H9 (cell line): ENCODE results near the gene CTNS. TPM values are rescaled to one million over a fixed set of nuclear protein-coding genes. Genes with fewer than 3 reads are reported as not detected.

ENCODE experiments used
- DNase-seq: peaks from one replicate; pipeline ENCODE4 v3.0.0-alpha.2; 2017
- H2AFZ ChIP-seq: one replicate; pipeline ENCODE4 v1.6.1; 2013; ENCODE audit warnings: mild to moderate bottlenecking, low read length, control low read depth, moderate library complexity
- H2AK5ac ChIP-seq: 2 replicates; pipeline ENCODE4 v1.6.1; 2013; ENCODE audit warnings: low read length, control low read depth, mixed read lengths; ENCODE audit not compliant: insufficient read length
- H2BK120ac ChIP-seq: one replicate; pipeline ENCODE4 v1.6.1; 2013; ENCODE audit warnings: low read depth, mild to moderate bottlenecking, low read length, control low read depth, inconsistent platforms; ENCODE audit not compliant: poor library complexity, severe bottlenecking
- H2BK12ac ChIP-seq: 2 replicates; pipeline ENCODE4 v1.6.1; 2013; ENCODE audit warnings: low read length, control low read depth, mixed read lengths, low read depth; ENCODE audit not compliant: insufficient read length
- H2BK15ac ChIP-seq: 2 replicates; pipeline ENCODE4 v1.6.1; 2013; ENCODE audit warnings: low read depth, low read length, control low read depth
- H2BK20ac ChIP-seq: one replicate; pipeline ENCODE4 v1.6.1; 2013; ENCODE audit warnings: low read depth, mild to moderate bottlenecking, low read length, control low read depth, inconsistent platforms; ENCODE audit not compliant: poor library complexity, severe bottlenecking
- H2BK5ac ChIP-seq: 2 replicates; pipeline ENCODE4 v1.6.1; 2013; ENCODE audit warnings: low read length, control low read depth, mixed read lengths; ENCODE audit not compliant: insufficient read length
- H3K14ac ChIP-seq: 2 replicates; pipeline ENCODE4 v1.6.1; 2013; ENCODE audit warnings: low read length, control low read depth; ENCODE audit not compliant: insufficient read depth
- H3K18ac ChIP-seq: 2 replicates; pipeline ENCODE4 v1.6.1; 2013; ENCODE audit warnings: low read depth, mild to moderate bottlenecking, mixed read lengths, low read length, control low read depth; ENCODE audit not compliant: insufficient read length
- H3K23ac ChIP-seq: 2 replicates; pipeline ENCODE4 v1.6.1; 2013; ENCODE audit warnings: low read length, control low read depth, mixed read lengths, low read depth; ENCODE audit not compliant: insufficient read length
- H3K23me2 ChIP-seq: 2 replicates; pipeline ENCODE4 v1.6.1; 2013; ENCODE audit warnings: low read depth, mild to moderate bottlenecking, mixed read lengths, low read length, control low read depth; ENCODE audit not compliant: insufficient read length, poor library complexity, severe bottlenecking
- H3K27ac ChIP-seq: 2 replicates; pipeline ENCODE4 v1.5.1; 2013; ENCODE audit warnings: low read length, control low read depth, mixed read lengths, low read depth; ENCODE audit not compliant: insufficient read length
- H3K27me3 ChIP-seq: 2 replicates; pipeline ENCODE4 v1.6.1; 2013; ENCODE audit warnings: low read length, control low read depth, inconsistent platforms; ENCODE audit not compliant: insufficient read depth
- H3K4ac ChIP-seq: 2 replicates; pipeline ENCODE4 v1.6.1; 2013; ENCODE audit warnings: low read depth, mild to moderate bottlenecking, control low read depth, inconsistent platforms, low read length, moderate library complexity
- H3K4me1 ChIP-seq: 2 replicates; pipeline ENCODE4 v1.6.1; 2013; ENCODE audit warnings: low read length, control low read depth, inconsistent platforms; ENCODE audit not compliant: insufficient read depth
- H3K4me2 ChIP-seq: 2 replicates; pipeline ENCODE4 v1.6.1; 2013; ENCODE audit warnings: low read length, control low read depth, mixed read lengths; ENCODE audit not compliant: insufficient read length, insufficient read depth
- H3K56ac ChIP-seq: 2 replicates; pipeline ENCODE4 v1.6.1; 2013; ENCODE audit warnings: low read depth, mild to moderate bottlenecking, mixed read lengths, low read length, control low read depth; ENCODE audit not compliant: insufficient read length
- H3K79me1 ChIP-seq: 2 replicates; pipeline ENCODE4 v1.6.1; 2013; ENCODE audit warnings: low read depth, mild to moderate bottlenecking, moderate library complexity, low read length, control low read depth, inconsistent platforms; ENCODE audit not compliant: insufficient read depth, poor library complexity, severe bottlenecking
- H3K79me2 ChIP-seq: 2 replicates; pipeline ENCODE4 v1.6.1; 2013; ENCODE audit warnings: low read length, control low read depth, inconsistent platforms; ENCODE audit not compliant: insufficient read depth
- H3K9ac ChIP-seq: 2 replicates; pipeline ENCODE4 v1.6.1; 2013; ENCODE audit warnings: low read length, control low read depth, mixed read lengths; ENCODE audit not compliant: insufficient read length; ENCODE audit errors: extremely low read depth
- H3K9me3 ChIP-seq: one replicate; pipeline ENCODE4 v1.6.1; 2013; ENCODE audit warnings: low read depth, low read length, inconsistent platforms; ENCODE audit not compliant: control insufficient read depth
- H3T11ph ChIP-seq: one replicate; pipeline ENCODE4 v1.6.1; 2013; ENCODE audit warnings: mild to moderate bottlenecking, low read length, control low read depth, inconsistent platforms
- H4K20me1 ChIP-seq: one replicate; pipeline ENCODE4 v1.6.1; 2013; ENCODE audit not compliant: control insufficient read depth, insufficient read length, insufficient read depth
- H4K5ac ChIP-seq: 2 replicates; pipeline ENCODE4 v1.6.1; 2013; ENCODE audit warnings: low read depth, mild to moderate bottlenecking, mixed read lengths, low read length, control low read depth; ENCODE audit not compliant: insufficient read length
- H4K8ac ChIP-seq: replicated peaks from 2 replicates; pipeline ENCODE4 v1.6.1; 2013; ENCODE audit warnings: low read length, control low read depth, mixed read lengths, low read depth; ENCODE audit not compliant: insufficient read length
- H4K91ac ChIP-seq: 2 replicates; pipeline ENCODE4 v1.6.1; 2013; ENCODE audit warnings: low read depth, mild to moderate bottlenecking, moderate library complexity, mixed read lengths, low read length, control low read depth; ENCODE audit not compliant: insufficient read length
- H3K27ac Mint-ChIP-seq, 3 experiments: 2 replicates in 2 of 3; 3 replicates in 1 of 3; pipeline ENCODE4 v1.8.0; 2020 to 2021; ENCODE audit warnings: mixed read lengths in 3 of 3, mild to moderate bottlenecking in 1 of 3, moderate library complexity in 1 of 3
- H3K27me3 Mint-ChIP-seq: 2 replicates; pipeline ENCODE4 v1.8.0; 2021; ENCODE audit warnings: low read depth, mild to moderate bottlenecking, moderate library complexity, mixed read lengths
- H3K36me3 Mint-ChIP-seq, 3 experiments: 2 replicates in 2 of 3; 3 replicates in 1 of 3; pipeline ENCODE4 v1.8.0; 2020 to 2021; ENCODE audit warnings: low read depth in 3 of 3, mixed read lengths in 3 of 3; ENCODE audit not compliant: insufficient read depth in 1 of 3
- H3K4me1 Mint-ChIP-seq, 2 experiments: 2 replicates each; pipeline ENCODE4 v1.8.0; 2020; ENCODE audit warnings: mixed read lengths in 2 of 2
- H3K4me3 Mint-ChIP-seq, 2 experiments: 2 replicates in 1 of 2; 3 replicates in 1 of 2; pipeline ENCODE4 v1.8.0; 2020 to 2021; ENCODE audit warnings: mild to moderate bottlenecking in 2 of 2, mixed read lengths in 2 of 2, moderate library complexity in 1 of 2
- H3K9me3 Mint-ChIP-seq, 2 experiments: 2 replicates in 1 of 2; 3 replicates in 1 of 2; pipeline ENCODE4 v1.8.0; 2020; ENCODE audit warnings: mild to moderate bottlenecking in 2 of 2, mixed read lengths in 2 of 2, moderate library complexity in 1 of 2
- WGBS: extraction: QIAGEN DNeasy Blood & Tissue Kit; methylation state at CpG from one replicate; pipeline ENCODE4 v1.1.7; 2013; ENCODE audit warnings: missing lambda C conversion rate, low lambda C conversion rate, mixed read lengths; ENCODE audit not compliant: insufficient read length; ENCODE audit errors: extremely low coverage; 5-methylcytosine and 5-hydroxymethylcytosine counted together
- total RNA-seq: library from RNA; stranded (reverse); gene quantifications from 2 replicates; pipeline ENCODE4 v1.2.1, GENCODE V29; 2021
- TF ChIP-seq, protein P1 (sequence below): fragments of 200-600 bp; sonication (generic); conservative IDR thresholded peaks from 3 replicates; pipeline ENCODE4 v1.8.0; 2021; ENCODE audit warnings: antibody characterized with exemption, mild to moderate bottlenecking

Gene CTNS
- total RNA-seq, 1 experiment from 2014 or later = 12.8 TPM

DNA sequence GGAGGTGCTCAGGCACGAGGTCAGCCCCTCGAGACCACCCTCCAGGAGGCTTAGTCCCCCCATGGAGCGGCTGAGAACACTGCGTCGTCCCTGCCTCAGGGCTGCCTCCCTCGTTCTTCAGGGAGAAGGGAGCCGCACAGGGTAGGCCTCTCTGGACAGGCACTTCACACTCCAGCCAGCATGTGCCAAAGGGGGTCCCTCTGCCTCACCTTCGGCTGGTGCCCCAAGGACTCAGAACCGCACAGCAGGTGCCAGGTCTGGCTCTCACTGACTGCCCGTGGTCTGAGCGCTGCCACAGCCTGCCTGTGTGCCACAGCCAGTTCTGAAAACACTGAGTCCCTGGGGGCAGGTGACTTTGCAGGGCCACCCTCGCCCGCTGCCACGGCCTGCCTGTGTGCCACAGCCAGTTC lies 52.3 kb downstream of the CTNS start:
- no peak for DNase-seq
- no peak overlapping the region for H3T11ph ChIP-seq
- WGBS = no CpG with 5 or more reads among the region's 14 CpGs

More for the DNA sequence above, 52.3 kb downstream of the CTNS start:
- Histone ChIP-seq H2BK20ac (no peak overlapping the region), H3K9me3 (no peaks in the 10 kb centered on the region), H3K9ac (no peak overlapping the region), H4K20me1 (peaks cover 3% of the 10 kb centered on the region), H2BK5ac (no peak overlapping the region), H3K4ac (no peak overlapping the region), H4K8ac (no peak overlapping the region), H3K23me2 (no peaks in the 10 kb centered on the region), H3K27me3 (no peaks in the 10 kb centered on the region), H4K5ac (no peak overlapping the region), H3K79me2 (no peaks in the 10 kb centered on the region), H3K18ac (no peak overlapping the region), H3K27ac (no peak overlapping the region), H2AFZ (no peak overlapping the region), H3K4me2 (no peak overlapping the region), H2BK12ac (no peak overlapping the region), H3K4me1 (no peaks in the 10 kb centered on the region), H3K56ac (no peak overlapping the region), H3K79me1 (no peaks in the 10 kb centered on the region), H4K91ac (no peak overlapping the region), H3K23ac (no peak overlapping the region), H2BK120ac (no peak overlapping the region), H2AK5ac (no peak overlapping the region), H2BK15ac (no peak overlapping the region), H3K14ac (no peak overlapping the region)
- Mint-ChIP-seq H3K27me3 (peaks cover under 1% of the 10 kb centered on the region; the same call in 1 of the 2 replicates), H3K9me3 (no peaks in the 10 kb centered on the region; a peak in 2 of 5 replicates), H3K4me1 (peaks cover 0 to 17% of the 10 kb centered on the region in 2 experiments; a peak in 3 of 4 replicates), H3K36me3 (peaks cover 0 to 4% (median 0%) of the 10 kb centered on the region in 3 experiments; a peak in 1 of 7 replicates), H3K27ac (no peak overlapping the region), H3K4me3 (no peak overlapping the region)
- TF ChIP-seq, protein P1, sequence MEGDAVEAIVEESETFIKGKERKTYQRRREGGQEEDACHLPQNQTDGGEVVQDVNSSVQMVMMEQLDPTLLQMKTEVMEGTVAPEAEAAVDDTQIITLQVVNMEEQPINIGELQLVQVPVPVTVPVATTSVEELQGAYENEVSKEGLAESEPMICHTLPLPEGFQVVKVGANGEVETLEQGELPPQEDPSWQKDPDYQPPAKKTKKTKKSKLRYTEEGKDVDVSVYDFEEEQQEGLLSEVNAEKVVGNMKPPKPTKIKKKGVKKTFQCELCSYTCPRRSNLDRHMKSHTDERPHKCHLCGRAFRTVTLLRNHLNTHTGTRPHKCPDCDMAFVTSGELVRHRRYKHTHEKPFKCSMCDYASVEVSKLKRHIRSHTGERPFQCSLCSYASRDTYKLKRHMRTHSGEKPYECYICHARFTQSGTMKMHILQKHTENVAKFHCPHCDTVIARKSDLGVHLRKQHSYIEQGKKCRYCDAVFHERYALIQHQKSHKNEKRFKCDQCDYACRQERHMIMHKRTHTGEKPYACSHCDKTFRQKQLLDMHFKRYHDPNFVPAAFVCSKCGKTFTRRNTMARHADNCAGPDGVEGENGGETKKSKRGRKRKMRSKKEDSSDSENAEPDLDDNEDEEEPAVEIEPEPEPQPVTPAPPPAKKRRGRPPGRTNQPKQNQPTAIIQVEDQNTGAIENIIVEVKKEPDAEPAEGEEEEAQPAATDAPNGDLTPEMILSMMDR = no peak
